ENCODE results near the gene PLAC1.

The PLAC1 gene

GRCh38 chrX:134572816-134573682 is 85.2 kb downstream of the PLAC1 start:
- DNase-seq: no peak

- no peak for DNase-seq
These were observed 86.5 kb downstream of the PLAC1 start for GRCh38 chrX:134571796-134572195.

GRCh38 chrX:134570899-134571298 is 87.4 kb downstream of the PLAC1 start:
- DNase-seq: no peak

- DNase-seq: no peak
These were observed 87.8 kb downstream of the PLAC1 start for GRCh38 chrX:134570509-134570846.

- DNase-seq: no peak
These were observed 89.0 kb downstream of the PLAC1 start for GRCh38 chrX:134569306-134569705.

GRCh38 chrX:134568285-134569016 is 89.8 kb downstream of the PLAC1 start:
- no peak for DNase-seq

GRCh38 chrX:134566506-134566905 is 91.8 kb downstream of the PLAC1 start:
- DNase-seq: no peak

GRCh38 chrX:134562002-134562401 is 96.3 kb downstream of the PLAC1 start:
- DNase-seq: no peak

GRCh38 chrX:134558133-134558532 is 100.1 kb downstream of the PLAC1 start:
- no peak for DNase-seq

- DNase-seq: no peak
These were observed 104.0 kb downstream of the PLAC1 start for GRCh38 chrX:134554291-134554690.

- DNase-seq: no peak
These were observed 105.9 kb downstream of the PLAC1 start for GRCh38 chrX:134552351-134552750.

- no peak for DNase-seq
These were observed 106.8 kb downstream of the PLAC1 start for GRCh38 chrX:134551376-134552048.

- DNase-seq: no peak
These were observed 109.7 kb downstream of the PLAC1 start for GRCh38 chrX:134548257-134549201.

GRCh38 chrX:134547047-134547679 is 111.1 kb downstream of the PLAC1 start:
- no peak for DNase-seq

- DNase-seq: no peak
These were observed 112.1 kb downstream of the PLAC1 start for GRCh38 chrX:134546187-134546586.

GRCh38 chrX:134545510-134545909 is 112.8 kb downstream of the PLAC1 start:
- no peak for DNase-seq

- DNase-seq: no peak
These were observed 113.6 kb downstream of the PLAC1 start for GRCh38 chrX:134544513-134545151.

GRCh38 chrX:134544135-134544512 is 114.1 kb downstream of the PLAC1 start:
- DNase-seq: no peak

GRCh38 chrX:134543288-134543687 is 115.0 kb downstream of the PLAC1 start:
- DNase-seq: no peak

- DNase-seq: no peak
These were observed 115.8 kb downstream of the PLAC1 start for GRCh38 chrX:134542485-134542884.

GRCh38 chrX:134541906-134542305 is 116.4 kb downstream of the PLAC1 start:
- DNase-seq: no peak

GRCh38 chrX:134538316-134538715 is 120.0 kb downstream of the PLAC1 start:
- no peak for DNase-seq

Measured in SHP77 (cell line).